HepG2 (cell line): Measurements from ENCODE around the gene LDHB. TPM values are rescaled to one million over a fixed set of nuclear protein-coding genes. Genes with fewer than 3 reads are reported as not detected.
"Not testable (repeated sequence)": the region's sequence is repeated elsewhere in the genome, so short reads cannot be mapped to it uniquely, and the experiment has no call there.

Experiments used
- ATAC-seq: fragments of 200-7000 bp; cut with Tn5 transposase; 3 replicates; pipeline ENCODE4 v1.9.1; 2020; ENCODE audit warnings: mild to moderate bottlenecking, moderate library complexity
- BruUV-seq: library from RNA; stranded (reverse); fragments of 400-500 nt; replicated peaks from 2 replicates; lab custom pipeline; 2021; lab: Mats Ljungman, UMichigan
- CTCF ChIA-PET: fragments of 300-600 bp; formaldehyde crosslinking; extraction: SDS; loops from one replicate; lab custom pipeline; 2021; ENCODE audit warnings: low total read pairs, inconsistent platforms, low intra/inter-chr PET ratio; lab: Yijun Ruan, JAX
- POLR2A ChIA-PET: fragments of 350-600 bp; sonication (Branson Sonifier 250); formaldehyde crosslinking; loops from one replicate; lab custom pipeline; 2020; ENCODE audit warnings: antibody characterized with exemption, inconsistent platforms; lab: Yijun Ruan, JAX
- DNase-seq: peaks from one replicate; pipeline ENCODE4 v3.0.0-alpha.2; 2015; ENCODE audit warnings: low spot score
- FAIRE-seq: peaks from 3 replicates; lab custom pipeline; 2011; peaks lifted over from hg19 to GRCh38; lab: Jason Lieb, UNC
- H2AFZ ChIP-seq: one replicate; pipeline ENCODE4 v1.6.1; 2011; ENCODE audit warnings: low read length, inconsistent platforms
- H3K27ac ChIP-seq: fragments of 300-600 bp; 3 replicates; pipeline ENCODE4 v1.8.0; 2011; ENCODE audit warnings: mixed run types, mild to moderate bottlenecking, mixed read lengths, low read length, inconsistent platforms; ENCODE audit not compliant: insufficient read depth; ENCODE audit errors: extremely low read length
- H3K27me3 ChIP-seq, 2 experiments: fragments of 200-600 bp in 1 of 2; 2 replicates in 1 of 2; 3 replicates in 1 of 2; pipeline versions ENCODE4 v1.6.0 to v1.8.0; 2011; ENCODE audit warnings: low read length in 2 of 2, mild to moderate bottlenecking in 2 of 2, moderate library complexity in 2 of 2, inconsistent platforms in 1 of 2; ENCODE audit not compliant: insufficient read depth in 2 of 2, control insufficient read depth in 1 of 2
- H3K36me3 ChIP-seq, 2 experiments: fragments of 200-600 bp in 1 of 2; replicated peaks in 1 of 2; 2 replicates in 1 of 2; 3 replicates in 1 of 2; pipeline versions ENCODE4 v1.5.1 to v1.8.0; 2011; ENCODE audit warnings: low read length in 2 of 2, inconsistent platforms in 1 of 2; ENCODE audit not compliant: insufficient read depth in 2 of 2, control insufficient read depth in 1 of 2
- H3K4me1 ChIP-seq: 2 replicates; pipeline ENCODE4 v1.5.1; 2012; ENCODE audit warnings: low read length, inconsistent platforms; ENCODE audit not compliant: insufficient read depth
- H3K4me2 ChIP-seq: 2 replicates; pipeline ENCODE4 v1.6.0; 2011; ENCODE audit warnings: low read depth, low read length, inconsistent platforms
- H3K4me3 ChIP-seq, 3 experiments: fragments of 200-600 bp in 1 of 3; sonication (generic), shearing (Covaris generic) in 1 of 3; replicated peaks in 1 of 3; 2 replicates each; pipeline ENCODE4 v1.5.1; 2011 to 2016; ENCODE audit warnings: low read length in 3 of 3, inconsistent platforms in 2 of 3, low read depth in 2 of 3, mild to moderate bottlenecking in 2 of 3, control low read depth in 1 of 3, mixed read lengths in 1 of 3; ENCODE audit not compliant: insufficient read depth in 1 of 3
- H3K79me2 ChIP-seq: one replicate; pipeline ENCODE4 v1.6.1; 2011; ENCODE audit warnings: low read length, inconsistent platforms; ENCODE audit not compliant: insufficient read depth
- H3K9ac ChIP-seq: 2 replicates; pipeline ENCODE4 v1.6.0; 2011; ENCODE audit warnings: mild to moderate bottlenecking, low read depth, low read length, inconsistent platforms; ENCODE audit not compliant: insufficient read depth
- H3K9me3 ChIP-seq: 2 replicates; pipeline ENCODE4 v1.5.1; 2012; ENCODE audit warnings: mild to moderate bottlenecking, low read length
- H4K20me1 ChIP-seq: 2 replicates; pipeline ENCODE4 v1.6.0; 2011; ENCODE audit warnings: inconsistent platforms, mild to moderate bottlenecking, low read length, moderate library complexity; ENCODE audit not compliant: insufficient read depth
- CEBPZ ChIP-seq: IDR thresholded peaks from 2 replicates; pipeline ENCODE4 v1.6.1; 2012; ENCODE audit warnings: low read length, improper control_type of control experiment
- KLF11 ChIP-seq: IDR thresholded peaks from 2 replicates; pipeline ENCODE4 v1.6.1; 2016; ENCODE audit warnings: missing compliant biosample characterization
- RARG ChIP-seq: sonication (generic); formaldehyde crosslinking; IDR thresholded peaks from 2 replicates; pipeline ENCODE4 v1.4.0; 2020; ENCODE audit warnings: low read depth, mild to moderate bottlenecking, missing genetic modification reagents
- SP5 ChIP-seq: IDR thresholded peaks from 2 replicates; pipeline ENCODE4 v1.6.1; 2016; ENCODE audit warnings: low read depth, borderline replicate concordance
- ZSCAN29 ChIP-seq: sonication (generic); formaldehyde crosslinking; conservative IDR thresholded peaks from 2 replicates; pipeline ENCODE4 v1.4.0; 2020; ENCODE audit warnings: mild to moderate bottlenecking, missing genetic modification reagents
- WGBS: methylation state at CpG from one replicate; pipeline ENCODE4 v1.1.6; 2017; ENCODE audit warnings: low lambda C conversion rate; 5-methylcytosine and 5-hydroxymethylcytosine counted together
- in situ Hi-C: cut with HindIII; loops from 2 replicates; pipeline ENCODE4 v1.10.0; 2017; ENCODE audit warnings: low pct_unique_long_range_greater_than_20kb; ENCODE audit not compliant: extremely low pct_ligation_motif_present
- intact Hi-C: fragments of 100-400 bp; cut with micrococcal nuclease; formaldehyde crosslinking; loops from one replicate; pipeline ENCODE4 v1.10.0; 2022; ENCODE audit not compliant: unreplicated experiment
- polyA plus RNA-seq, 8 experiments: library from polyadenylated mRNA; depleted of rRNA in 3 of 8; stranded (reverse) in 7 of 8; unstranded in 1 of 8; fragments of >200 nt; fragmentation: Illumina TruSeq in 4 of 8; extraction: Trizol in 4 of 8; gene quantifications; 2 replicates each; pipeline versions ENCODE4 v1.2.1 to v1.2.3, GENCODE V29; 2011 to 2016; ENCODE audit warnings: low read depth in 4 of 8, missing spikeins in 1 of 8, mixed read lengths in 1 of 8; ENCODE audit not compliant: insufficient read depth in 1 of 8
- total RNA-seq, 5 experiments: library from RNA; depleted of rRNA; stranded (reverse); fragments of >200 nt; fragmentation: Illumina TruSeq; extraction: Trizol; gene quantifications; 2 replicates each; pipeline ENCODE4 v1.2.3, GENCODE V29; 2016; ENCODE audit warnings: low read depth in 1 of 5

The LDHB gene
- total and polyA plus RNA-seq, 2 of the 13 experiments (the other 11 are each of a cell fraction or from before 2014, with no cell fraction given) = 0.08 TPM; not detected in 1

GRCh38 chr12:21665816-21666215 lies 8.2 kb upstream of the LDHB start:
- DNase-seq (no peak), ATAC-seq (no peak), FAIRE-seq (no peak)
- no TSS peak for BruUV-seq
- H3K79me2 ChIP-seq = no peaks in the 10 kb centered on the region
- CTCF ChIA-PET = no interaction called here
- H3K36me3 ChIP-seq = no peaks in the 10 kb centered on the region
- no peaks in the 10 kb centered on the region for H3K9me3 ChIP-seq
- H2AFZ ChIP-seq = no peak overlapping the region
- 39% methylated on average over 7 of the region's 7 CpGs for WGBS
- POLR2A ChIA-PET = no interaction called here
- TF ChIP-seq SP5 (CRISPR knock-in tag) (no peak), KLF11 (CRISPR knock-in tag) (no peak), RARG (CRISPR knock-in tag) (no peak)
- H3K27ac ChIP-seq = no peak overlapping the region
- no peak overlapping the region for H3K9ac ChIP-seq
- H3K4me1 ChIP-seq = no peaks in the 10 kb centered on the region
- H4K20me1 ChIP-seq = no peaks in the 10 kb centered on the region
- in situ Hi-C loops (no loop called here), intact Hi-C loops (no loop called here)
- H3K4me3 ChIP-seq = no peak overlapping the region
- H3K27me3 ChIP-seq = 0 out of 5 replicates have a peak, but pooled peaks cover 0 to 5% of the 10 kb centered on the region in 2 experiments
- H3K4me2 ChIP-seq = no peak overlapping the region

GRCh38 chr12:21662122-21662792 lies 4.6 kb upstream of the LDHB start:
- no peak overlapping the region for H2AFZ ChIP-seq
- FAIRE-seq (no peak), DNase-seq (no peak), ATAC-seq (no peak)
- intact Hi-C loops (no loop called here), in situ Hi-C loops (no loop called here)
- no peaks in the 10 kb centered on the region for H3K9me3 ChIP-seq
- no peaks in the 10 kb centered on the region for H4K20me1 ChIP-seq
- no peak overlapping the region for H3K4me3 ChIP-seq
- H3K79me2 ChIP-seq = no peaks in the 10 kb centered on the region
- H3K4me1 ChIP-seq = no peaks in the 10 kb centered on the region
- no peak for TF ChIP-seq CEBPZ
- no peak for TF ChIP-seq ZSCAN29
- WGBS = 87% methylated on average over 26 of the region's 27 CpGs
- no peak overlapping the region for H3K4me2 ChIP-seq
- no peak overlapping the region for H3K27ac ChIP-seq
- no peak overlapping the region for H3K9ac ChIP-seq
- H3K27me3 ChIP-seq = no peaks in the 10 kb centered on the region
- CTCF ChIA-PET = no interaction called here
- no peaks in the 10 kb centered on the region for H3K36me3 ChIP-seq
- no TSS peak for BruUV-seq
- POLR2A ChIA-PET = no interaction called here

DNA sequence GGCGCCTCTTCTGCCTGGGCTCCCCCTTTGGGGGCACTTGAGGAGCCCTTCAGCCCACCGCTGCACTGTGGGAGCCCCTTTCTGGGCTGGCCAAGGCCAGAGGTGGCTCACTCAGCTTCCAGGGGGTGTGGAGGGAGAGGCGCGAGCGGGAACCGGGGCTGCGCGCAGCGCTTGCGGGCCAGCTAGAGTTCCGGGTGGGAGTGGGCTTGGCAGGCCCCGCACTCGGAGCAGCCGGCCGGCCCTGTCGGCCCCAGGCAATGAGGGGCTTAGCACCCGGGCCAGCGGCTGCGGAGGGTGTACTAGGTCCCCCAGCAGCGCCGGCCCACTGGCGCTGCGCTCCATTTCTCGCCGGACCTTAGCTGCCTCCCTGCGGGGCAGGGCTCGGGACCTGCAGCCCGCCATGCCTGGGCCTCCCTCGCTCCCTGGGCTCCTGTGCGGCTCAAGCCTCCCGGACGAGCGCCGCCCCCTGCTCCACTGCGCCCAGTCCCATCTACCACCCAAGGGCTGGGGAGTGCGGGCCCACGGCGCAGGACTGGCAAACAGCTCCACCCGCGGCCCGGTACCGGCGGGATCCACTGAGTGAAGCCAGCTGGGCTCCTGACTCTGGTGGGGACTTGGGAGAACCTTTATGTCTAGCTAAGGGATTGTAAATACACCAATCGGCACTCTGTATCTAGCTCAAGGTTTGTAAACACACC lies 3.9 kb upstream of the LDHB start:
- ATAC-seq, H3K4me1 ChIP-seq, BruUV-seq, CTCF ChIA-PET, H3K79me2 ChIP-seq, DNase-seq, H3K9ac ChIP-seq, H3K27ac ChIP-seq, intact Hi-C loops, H3K27me3 ChIP-seq, H3K4me3 ChIP-seq, H3K36me3 ChIP-seq, H3K4me2 ChIP-seq, H2AFZ ChIP-seq, in situ Hi-C loops, H4K20me1 ChIP-seq, POLR2A ChIA-PET, H3K9me3 ChIP-seq, FAIRE-seq: not testable (repeated sequence)
- 74% methylated on average over 9 of the region's 44 CpGs for WGBS
